Measurements from ENCODE around the gene ZNF112. TPM values are rescaled to one million over a fixed set of nuclear protein-coding genes. Genes with fewer than 3 reads are reported as not detected.
"Not testable (repeated sequence)": the region's sequence is repeated elsewhere in the genome, so short reads cannot be mapped to it uniquely, and the experiment has no call there.

The ZNF112 gene
- polyA plus RNA-seq, 2 of the 4 experiments (the other 2 are of a cell fraction): 3.3 to 6.9 TPM

DNA sequence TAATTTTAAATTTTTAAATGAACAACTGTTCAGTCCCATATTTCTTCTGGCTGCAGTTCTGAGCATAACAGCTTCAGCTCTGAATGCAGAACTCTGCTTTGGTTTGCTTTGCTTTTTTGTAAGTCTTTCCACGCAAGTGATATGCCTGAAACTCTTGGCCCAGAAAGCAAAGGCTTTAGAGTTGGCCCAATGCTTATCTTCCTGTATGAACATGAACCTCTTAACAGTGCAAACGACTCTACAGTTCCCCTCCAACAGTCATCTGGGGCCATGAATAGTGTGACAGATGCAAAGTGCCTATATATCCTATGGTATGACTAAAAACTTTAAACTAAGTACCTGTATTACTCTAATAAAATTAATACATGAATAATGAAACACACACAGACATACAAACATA lies 14.7 kb downstream of the ZNF112 start:
- no peak for FAIRE-seq
- Histone ChIP-seq H3K4me3 (no peak overlapping the region), H3K4me2 (no peak overlapping the region), H3K27ac (no peak overlapping the region), H3K9me3 (peaks cover 54% of the 10 kb centered on the region), H3K4me1 (no peaks in the 10 kb centered on the region)
- TF ChIP-seq SREBF2 (IDR thresholded peaks at IDR 0.05) (no peak), BHLHE40 (IDR thresholded peaks at IDR 0.05; ENCODE audit: low read depth, low read length) (no peak), ZNF302 (CRISPR knock-in tag; IDR thresholded peaks at IDR 0.05) (no peak), TP53 (CRISPR knock-in tag; IDR thresholded peaks at IDR 0.05) (no peak), HOXA7 (CRISPR knock-in tag; IDR thresholded peaks at IDR 0.05) (no peak), POLR2A (IDR thresholded peaks at IDR 0.05; ENCODE audit: low read length) (no peak), CBX2 (IDR thresholded peaks at IDR 0.05; ENCODE audit: borderline replicate concordance, low read depth) (no peak), RARB (CRISPR knock-in tag; IDR thresholded peaks at IDR 0.05) (no peak), NFE2L2 (conservative IDR thresholded peaks at IDR 0.05; ENCODE audit: low read length) (no peak)
- TF ChIP-seq, protein P1, sequence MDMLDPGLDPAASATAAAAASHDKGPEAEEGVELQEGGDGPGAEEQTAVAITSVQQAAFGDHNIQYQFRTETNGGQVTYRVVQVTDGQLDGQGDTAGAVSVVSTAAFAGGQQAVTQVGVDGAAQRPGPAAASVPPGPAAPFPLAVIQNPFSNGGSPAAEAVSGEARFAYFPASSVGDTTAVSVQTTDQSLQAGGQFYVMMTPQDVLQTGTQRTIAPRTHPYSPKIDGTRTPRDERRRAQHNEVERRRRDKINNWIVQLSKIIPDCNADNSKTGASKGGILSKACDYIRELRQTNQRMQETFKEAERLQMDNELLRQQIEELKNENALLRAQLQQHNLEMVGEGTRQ (IDR thresholded peaks at IDR 0.05): no peak
- TF ChIP-seq, protein P2, sequence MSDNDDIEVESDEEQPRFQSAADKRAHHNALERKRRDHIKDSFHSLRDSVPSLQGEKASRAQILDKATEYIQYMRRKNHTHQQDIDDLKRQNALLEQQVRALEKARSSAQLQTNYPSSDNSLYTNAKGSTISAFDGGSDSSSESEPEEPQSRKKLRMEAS (IDR thresholded peaks at IDR 0.05): no peak
- TF ChIP-seq, protein P3, sequence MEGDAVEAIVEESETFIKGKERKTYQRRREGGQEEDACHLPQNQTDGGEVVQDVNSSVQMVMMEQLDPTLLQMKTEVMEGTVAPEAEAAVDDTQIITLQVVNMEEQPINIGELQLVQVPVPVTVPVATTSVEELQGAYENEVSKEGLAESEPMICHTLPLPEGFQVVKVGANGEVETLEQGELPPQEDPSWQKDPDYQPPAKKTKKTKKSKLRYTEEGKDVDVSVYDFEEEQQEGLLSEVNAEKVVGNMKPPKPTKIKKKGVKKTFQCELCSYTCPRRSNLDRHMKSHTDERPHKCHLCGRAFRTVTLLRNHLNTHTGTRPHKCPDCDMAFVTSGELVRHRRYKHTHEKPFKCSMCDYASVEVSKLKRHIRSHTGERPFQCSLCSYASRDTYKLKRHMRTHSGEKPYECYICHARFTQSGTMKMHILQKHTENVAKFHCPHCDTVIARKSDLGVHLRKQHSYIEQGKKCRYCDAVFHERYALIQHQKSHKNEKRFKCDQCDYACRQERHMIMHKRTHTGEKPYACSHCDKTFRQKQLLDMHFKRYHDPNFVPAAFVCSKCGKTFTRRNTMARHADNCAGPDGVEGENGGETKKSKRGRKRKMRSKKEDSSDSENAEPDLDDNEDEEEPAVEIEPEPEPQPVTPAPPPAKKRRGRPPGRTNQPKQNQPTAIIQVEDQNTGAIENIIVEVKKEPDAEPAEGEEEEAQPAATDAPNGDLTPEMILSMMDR (IDR thresholded peaks at IDR 0.05): no peak
- ChIA-PET CTCF (interaction anchor here (1.0 kb wide), 1 partner anchor 10 kb away, joined by 3 read pairs; no protein-coding TSS in a partner anchor), POLR2A (no interaction called here)
- DNase-seq (ENCODE audit: low read depth in 1 of 2, low spot score in 1 of 2): no peak
- no peak for ATAC-seq
- WGBS (ENCODE audit: missing lambda C conversion rate): 48% methylated on average over 2 of the region's 2 CpGs

GRCh38 chr19:44334639-44335038 lies 21.8 kb downstream of the ZNF112 start:
- H3K9me3 ChIP-seq: peaks cover 90% of the 10 kb centered on the region
- 54% methylated on average over 3 of the region's 3 CpGs for WGBS (ENCODE audit: missing lambda C conversion rate)
- H3K4me2 ChIP-seq; ATAC-seq; H3K4me1 ChIP-seq; POLR2A ChIA-PET; FAIRE-seq; DNase-seq (ENCODE audit: low read depth in 1 of 2, low spot score in 1 of 2); H3K27ac ChIP-seq; H3K4me3 ChIP-seq; CTCF ChIA-PET: not testable (repeated sequence)
- TF ChIP-seq ZFP36 (IDR thresholded peaks at IDR 0.05; ENCODE audit: borderline replicate concordance, partially characterized antibody): peak; percentile 35

- POLR2A ChIA-PET: no interaction called here
Measured at GRCh38 chr19:44332145-44332544, 24.3 kb downstream of the ZNF112 start.

More at GRCh38 chr19:44332145-44332544, 24.3 kb downstream of the ZNF112 start:
- H3K9me3 ChIP-seq: peaks cover 94% of the 10 kb centered on the region
- DNase-seq (ENCODE audit: low read depth in 1 of 2, low spot score in 1 of 2) (no peak), ATAC-seq (no peak), FAIRE-seq (no peak)
- H3K4me1 ChIP-seq: no peaks in the 10 kb centered on the region
- no peak overlapping the region for H3K27ac ChIP-seq
- TF ChIP-seq CBX2 (IDR thresholded peaks at IDR 0.05; ENCODE audit: borderline replicate concordance, low read depth) (no peak), EHF (CRISPR knock-in tag; IDR thresholded peaks at IDR 0.05) (no peak), NR3C1 (IDR thresholded peaks at IDR 0.05) (no peak), RAD21 (conservative IDR thresholded peaks at IDR 0.05 in 1 of 2, IDR thresholded peaks at IDR 0.05 in 1 of 2) (no peak), PBX3 (IDR thresholded peaks at IDR 0.05) (no peak), HOXB13 (CRISPR knock-in tag; IDR thresholded peaks at IDR 0.05; ENCODE audit: low read depth) (no peak), BHLHE40 (IDR thresholded peaks at IDR 0.05; ENCODE audit: low read depth, low read length) (no peak), HES2 (IDR thresholded peaks at IDR 0.05) (no peak)
- CTCF ChIA-PET: interaction anchor here (1.0 to 1.1 kb wide), 2 partner anchors 10 to 28 kb away, joined by 3 read pairs; no protein-coding TSS in a partner anchor
- H3K4me2 ChIP-seq: no peak overlapping the region
- 89% methylated on average over 1 of the region's 1 CpG for WGBS (ENCODE audit: missing lambda C conversion rate)
- H3K4me3 ChIP-seq: no peak overlapping the region

Data from A549 (cell line).